H9 (cell line): ENCODE measurements around the gene FLCN. TPM values are rescaled to one million over a fixed set of nuclear protein-coding genes. Genes with fewer than 3 reads are reported as not detected.

Experiments
- DNase-seq: peaks from one replicate; pipeline ENCODE4 v3.0.0-alpha.2; 2017
- H2AFZ ChIP-seq: one replicate; pipeline ENCODE4 v1.6.1; 2013; ENCODE audit warnings: mild to moderate bottlenecking, low read length, control low read depth, moderate library complexity
- H2AK5ac ChIP-seq: 2 replicates; pipeline ENCODE4 v1.6.1; 2013; ENCODE audit warnings: low read length, control low read depth, mixed read lengths; ENCODE audit not compliant: insufficient read length
- H2BK120ac ChIP-seq: one replicate; pipeline ENCODE4 v1.6.1; 2013; ENCODE audit warnings: low read depth, mild to moderate bottlenecking, low read length, control low read depth, inconsistent platforms; ENCODE audit not compliant: poor library complexity, severe bottlenecking
- H2BK12ac ChIP-seq: 2 replicates; pipeline ENCODE4 v1.6.1; 2013; ENCODE audit warnings: low read length, control low read depth, mixed read lengths, low read depth; ENCODE audit not compliant: insufficient read length
- H2BK15ac ChIP-seq: 2 replicates; pipeline ENCODE4 v1.6.1; 2013; ENCODE audit warnings: low read depth, low read length, control low read depth
- H2BK20ac ChIP-seq: one replicate; pipeline ENCODE4 v1.6.1; 2013; ENCODE audit warnings: low read depth, mild to moderate bottlenecking, low read length, control low read depth, inconsistent platforms; ENCODE audit not compliant: poor library complexity, severe bottlenecking
- H2BK5ac ChIP-seq: 2 replicates; pipeline ENCODE4 v1.6.1; 2013; ENCODE audit warnings: low read length, control low read depth, mixed read lengths; ENCODE audit not compliant: insufficient read length
- H3K14ac ChIP-seq: 2 replicates; pipeline ENCODE4 v1.6.1; 2013; ENCODE audit warnings: low read length, control low read depth; ENCODE audit not compliant: insufficient read depth
- H3K18ac ChIP-seq: 2 replicates; pipeline ENCODE4 v1.6.1; 2013; ENCODE audit warnings: low read depth, mild to moderate bottlenecking, mixed read lengths, low read length, control low read depth; ENCODE audit not compliant: insufficient read length
- H3K23ac ChIP-seq: 2 replicates; pipeline ENCODE4 v1.6.1; 2013; ENCODE audit warnings: low read length, control low read depth, mixed read lengths, low read depth; ENCODE audit not compliant: insufficient read length
- H3K23me2 ChIP-seq: 2 replicates; pipeline ENCODE4 v1.6.1; 2013; ENCODE audit warnings: low read depth, mild to moderate bottlenecking, mixed read lengths, low read length, control low read depth; ENCODE audit not compliant: insufficient read length, poor library complexity, severe bottlenecking
- H3K27ac ChIP-seq: 2 replicates; pipeline ENCODE4 v1.5.1; 2013; ENCODE audit warnings: low read length, control low read depth, mixed read lengths, low read depth; ENCODE audit not compliant: insufficient read length
- H3K27me3 ChIP-seq: 2 replicates; pipeline ENCODE4 v1.6.1; 2013; ENCODE audit warnings: low read length, control low read depth, inconsistent platforms; ENCODE audit not compliant: insufficient read depth
- H3K4ac ChIP-seq: 2 replicates; pipeline ENCODE4 v1.6.1; 2013; ENCODE audit warnings: low read depth, mild to moderate bottlenecking, control low read depth, inconsistent platforms, low read length, moderate library complexity
- H3K4me1 ChIP-seq: 2 replicates; pipeline ENCODE4 v1.6.1; 2013; ENCODE audit warnings: low read length, control low read depth, inconsistent platforms; ENCODE audit not compliant: insufficient read depth
- H3K4me2 ChIP-seq: 2 replicates; pipeline ENCODE4 v1.6.1; 2013; ENCODE audit warnings: low read length, control low read depth, mixed read lengths; ENCODE audit not compliant: insufficient read length, insufficient read depth
- H3K56ac ChIP-seq: 2 replicates; pipeline ENCODE4 v1.6.1; 2013; ENCODE audit warnings: low read depth, mild to moderate bottlenecking, mixed read lengths, low read length, control low read depth; ENCODE audit not compliant: insufficient read length
- H3K79me1 ChIP-seq: 2 replicates; pipeline ENCODE4 v1.6.1; 2013; ENCODE audit warnings: low read depth, mild to moderate bottlenecking, moderate library complexity, low read length, control low read depth, inconsistent platforms; ENCODE audit not compliant: insufficient read depth, poor library complexity, severe bottlenecking
- H3K79me2 ChIP-seq: 2 replicates; pipeline ENCODE4 v1.6.1; 2013; ENCODE audit warnings: low read length, control low read depth, inconsistent platforms; ENCODE audit not compliant: insufficient read depth
- H3K9ac ChIP-seq: 2 replicates; pipeline ENCODE4 v1.6.1; 2013; ENCODE audit warnings: low read length, control low read depth, mixed read lengths; ENCODE audit not compliant: insufficient read length; ENCODE audit errors: extremely low read depth
- H3K9me3 ChIP-seq: one replicate; pipeline ENCODE4 v1.6.1; 2013; ENCODE audit warnings: low read depth, low read length, inconsistent platforms; ENCODE audit not compliant: control insufficient read depth
- H3T11ph ChIP-seq: one replicate; pipeline ENCODE4 v1.6.1; 2013; ENCODE audit warnings: mild to moderate bottlenecking, low read length, control low read depth, inconsistent platforms
- H4K20me1 ChIP-seq: one replicate; pipeline ENCODE4 v1.6.1; 2013; ENCODE audit not compliant: control insufficient read depth, insufficient read length, insufficient read depth
- H4K5ac ChIP-seq: 2 replicates; pipeline ENCODE4 v1.6.1; 2013; ENCODE audit warnings: low read depth, mild to moderate bottlenecking, mixed read lengths, low read length, control low read depth; ENCODE audit not compliant: insufficient read length
- H4K8ac ChIP-seq: replicated peaks from 2 replicates; pipeline ENCODE4 v1.6.1; 2013; ENCODE audit warnings: low read length, control low read depth, mixed read lengths, low read depth; ENCODE audit not compliant: insufficient read length
- H4K91ac ChIP-seq: 2 replicates; pipeline ENCODE4 v1.6.1; 2013; ENCODE audit warnings: low read depth, mild to moderate bottlenecking, moderate library complexity, mixed read lengths, low read length, control low read depth; ENCODE audit not compliant: insufficient read length
- H3K27ac Mint-ChIP-seq, 3 experiments: 2 replicates in 2 of 3; 3 replicates in 1 of 3; pipeline ENCODE4 v1.8.0; 2020 to 2021; ENCODE audit warnings: mixed read lengths in 3 of 3, mild to moderate bottlenecking in 1 of 3, moderate library complexity in 1 of 3
- H3K27me3 Mint-ChIP-seq: 2 replicates; pipeline ENCODE4 v1.8.0; 2021; ENCODE audit warnings: low read depth, mild to moderate bottlenecking, moderate library complexity, mixed read lengths
- H3K36me3 Mint-ChIP-seq, 3 experiments: 2 replicates in 2 of 3; 3 replicates in 1 of 3; pipeline ENCODE4 v1.8.0; 2020 to 2021; ENCODE audit warnings: low read depth in 3 of 3, mixed read lengths in 3 of 3; ENCODE audit not compliant: insufficient read depth in 1 of 3
- H3K4me1 Mint-ChIP-seq, 2 experiments: 2 replicates each; pipeline ENCODE4 v1.8.0; 2020; ENCODE audit warnings: mixed read lengths in 2 of 2
- H3K4me3 Mint-ChIP-seq, 2 experiments: 2 replicates in 1 of 2; 3 replicates in 1 of 2; pipeline ENCODE4 v1.8.0; 2020 to 2021; ENCODE audit warnings: mild to moderate bottlenecking in 2 of 2, mixed read lengths in 2 of 2, moderate library complexity in 1 of 2
- H3K9me3 Mint-ChIP-seq, 2 experiments: 2 replicates in 1 of 2; 3 replicates in 1 of 2; pipeline ENCODE4 v1.8.0; 2020; ENCODE audit warnings: mild to moderate bottlenecking in 2 of 2, mixed read lengths in 2 of 2, moderate library complexity in 1 of 2
- CTCF ChIP-seq: fragments of 200-600 bp; sonication (generic); conservative IDR thresholded peaks from 3 replicates; pipeline ENCODE4 v1.8.0; 2021; ENCODE audit warnings: antibody characterized with exemption, mild to moderate bottlenecking
- WGBS: extraction: QIAGEN DNeasy Blood & Tissue Kit; methylation state at CpG from one replicate; pipeline ENCODE4 v1.1.7; 2013; ENCODE audit warnings: missing lambda C conversion rate, low lambda C conversion rate, mixed read lengths; ENCODE audit not compliant: insufficient read length; ENCODE audit errors: extremely low coverage; 5-methylcytosine and 5-hydroxymethylcytosine counted together
- total RNA-seq: library from RNA; stranded (reverse); gene quantifications from 2 replicates; pipeline ENCODE4 v1.2.1, GENCODE V29; 2021

FLCN gene
- total RNA-seq, 1 experiment from 2014 or later, result 33.3 TPM

DNA sequence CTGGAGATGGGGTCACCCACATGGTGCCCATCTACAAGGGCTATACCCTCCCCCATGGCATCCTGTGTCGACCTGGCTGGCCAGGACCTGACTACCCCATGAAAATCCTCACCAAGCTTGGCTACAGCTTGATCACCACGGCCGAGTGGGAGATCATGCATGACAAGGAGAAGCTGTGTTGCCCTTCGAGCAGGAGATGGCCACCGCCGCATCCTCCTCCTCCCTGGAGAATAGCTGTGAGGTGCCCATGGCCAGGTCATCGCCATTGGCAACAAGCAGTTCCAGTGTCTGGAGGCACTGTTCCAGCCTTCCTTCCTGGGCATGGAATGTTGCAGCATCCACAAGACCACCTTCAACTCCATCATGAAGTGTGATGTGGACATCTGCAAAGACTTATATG lies 5.3 kb upstream of the FLCN start:
- Histone ChIP-seq H3K27ac (no peak overlapping the region), H2BK20ac (no peak overlapping the region), H3T11ph (no peak overlapping the region), H3K27me3 (no peaks in the 10 kb centered on the region), H3K23ac (no peak overlapping the region), H3K4me2 (no peak overlapping the region), H2BK120ac (no peak overlapping the region), H2AFZ (no peak overlapping the region), H3K14ac (no peak overlapping the region), H3K56ac (no peak overlapping the region), H3K9me3 (no peaks in the 10 kb centered on the region), H3K4ac (no peak overlapping the region), H3K79me1 (no peaks in the 10 kb centered on the region), H2BK12ac (no peak overlapping the region), H3K18ac (no peak overlapping the region), H3K9ac (no peak overlapping the region), H4K91ac (no peak overlapping the region), H2AK5ac (no peak overlapping the region), H4K5ac (no peak overlapping the region), H4K8ac (no peak overlapping the region), H2BK5ac (no peak overlapping the region), H3K79me2 (no peaks in the 10 kb centered on the region), H4K20me1 (no peaks in the 10 kb centered on the region), H3K4me1 (no peaks in the 10 kb centered on the region), H2BK15ac (no peak overlapping the region), H3K23me2 (no peaks in the 10 kb centered on the region)
- H3K27ac Mint-ChIP-seq, result no peak overlapping the region
- peaks cover 10 to 24% (median 16%) of the 10 kb centered on the region in 3 experiments; a peak in 6 of 7 replicates for H3K36me3 Mint-ChIP-seq
- no CpG with 5 or more reads among the region's 7 CpGs for WGBS
- H3K4me1 Mint-ChIP-seq, result peaks cover 7 to 14% of the 10 kb centered on the region in 2 experiments; a peak in 3 of 4 replicates
- no peak for TF ChIP-seq CTCF
- H3K27me3 Mint-ChIP-seq, result no peaks in the 10 kb centered on the region
- no peak for DNase-seq
- no peaks in the 10 kb centered on the region for H3K9me3 Mint-ChIP-seq
- no peak overlapping the region for H3K4me3 Mint-ChIP-seq
